GM12873 (cell line): ENCODE results near the gene PTPRD.

ENCODE experiments used
- CTCF ChIP-seq: IDR thresholded peaks from 2 replicates; pipeline ENCODE4 v1.5.1; 2012; ENCODE audit warnings: low read depth, mild to moderate bottlenecking, moderate library complexity, low read length, control low read depth; ENCODE audit not compliant: insufficient read depth; ENCODE audit errors: missing control alignments

PTPRD gene

GRCh38 chr9:8978334-8978733 lies 1634.5 kb downstream of the PTPRD start:
- no peak for TF ChIP-seq CTCF

- TF ChIP-seq CTCF: no peak
Measured at GRCh38 chr9:8963885-8964284, 1648.9 kb downstream of the PTPRD start.

GRCh38 chr9:8962084-8962483 lies 1650.7 kb downstream of the PTPRD start:
- no peak for TF ChIP-seq CTCF

- no peak for TF ChIP-seq CTCF
Measured at GRCh38 chr9:8961186-8961851, 1651.5 kb downstream of the PTPRD start.

GRCh38 chr9:8960254-8960653 lies 1652.5 kb downstream of the PTPRD start:
- no peak for TF ChIP-seq CTCF

GRCh38 chr9:8958358-8958757 lies 1654.4 kb downstream of the PTPRD start:
- no peak for TF ChIP-seq CTCF

- TF ChIP-seq CTCF: no peak
Measured at GRCh38 chr9:8955315-8955714, 1657.5 kb downstream of the PTPRD start.
